ENCODE measurements around the gene GAS2.
"Not testable (repeated sequence)": the region's sequence is repeated elsewhere in the genome, so short reads cannot be mapped to it uniquely, and the experiment has no call there.

The GAS2 gene

GRCh38 chr11:22641559-22641958 is 24.9 kb upstream of the GAS2 start:
- H3K36me3 ChIP-seq (ENCODE audit: control insufficient read depth in 2 of 2, insufficient read depth in 2 of 2, low read length in 2 of 2), result no peaks in the 10 kb centered on the region
- no peaks in the 10 kb centered on the region for H3K27me3 ChIP-seq (ENCODE audit: control insufficient read depth in 1 of 2, insufficient read depth in 2 of 2, low read length in 2 of 2)
- H3K9ac ChIP-seq (ENCODE audit: low read length in 2 of 2), result no peak overlapping the region
- H3K9me3 ChIP-seq (ENCODE audit: control insufficient read depth in 2 of 2, low read length in 2 of 2), result no peaks in the 10 kb centered on the region
- no peak overlapping the region for H3K27ac ChIP-seq (ENCODE audit: low read length)
- no peak overlapping the region for H3K4me3 ChIP-seq (ENCODE audit: low read length in 2 of 2)
- H3K4me1 ChIP-seq (ENCODE audit: control insufficient read depth, insufficient read depth, low read length), result no peaks in the 10 kb centered on the region

DNA sequence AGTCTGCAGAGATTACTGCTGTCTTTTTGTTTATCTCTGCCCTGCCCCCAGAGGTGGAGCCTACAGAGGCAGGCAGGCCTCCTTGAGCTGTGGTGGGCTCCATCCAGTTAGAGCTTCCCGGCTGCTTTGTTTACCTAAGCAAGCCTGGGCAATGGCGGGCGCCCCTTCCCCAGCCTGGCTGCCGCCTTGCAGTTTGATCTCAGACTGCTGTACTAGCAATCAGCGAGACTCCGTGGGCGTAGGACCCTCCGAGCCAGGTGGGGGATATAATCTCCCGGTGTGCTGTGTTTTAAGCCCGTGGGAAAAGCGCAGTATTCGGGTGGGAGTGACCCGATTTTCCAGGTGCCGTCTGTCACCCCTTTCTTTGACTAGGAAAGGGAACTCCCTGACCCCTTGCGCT is 14.1 kb upstream of the GAS2 start:
- not testable (repeated sequence) for H3K36me3 ChIP-seq (ENCODE audit: control insufficient read depth in 2 of 2, insufficient read depth in 2 of 2, low read length in 2 of 2); H3K4me1 ChIP-seq (ENCODE audit: control insufficient read depth, insufficient read depth, low read length); H3K9me3 ChIP-seq (ENCODE audit: control insufficient read depth in 2 of 2, low read length in 2 of 2)

DNA sequence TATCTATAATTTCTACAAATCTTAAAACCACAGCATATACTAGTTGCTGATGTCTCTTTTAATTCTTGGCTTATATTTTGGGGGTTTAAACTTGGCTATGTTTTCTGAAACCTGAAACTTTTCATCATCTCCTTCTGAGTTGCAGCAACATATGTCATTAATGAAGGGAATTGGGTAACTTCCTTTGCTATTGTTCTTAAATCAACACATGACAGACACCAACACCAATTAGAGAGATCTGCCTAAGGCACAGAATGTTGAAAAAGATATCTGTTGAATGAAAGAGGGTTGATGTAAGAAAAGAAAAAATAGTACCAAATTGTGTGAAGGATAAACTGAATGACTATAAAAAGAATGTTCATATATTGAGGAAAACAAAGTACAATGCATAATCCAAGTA is 10.3 kb upstream of the GAS2 start:
- no peaks in the 10 kb centered on the region for H3K36me3 ChIP-seq (ENCODE audit: control insufficient read depth in 2 of 2, insufficient read depth in 2 of 2, low read length in 2 of 2)
- H3K27me3 ChIP-seq (ENCODE audit: control insufficient read depth in 1 of 2, insufficient read depth in 2 of 2, low read length in 2 of 2), result no peaks in the 10 kb centered on the region
- no peaks in the 10 kb centered on the region for H3K9me3 ChIP-seq (ENCODE audit: control insufficient read depth in 2 of 2, low read length in 2 of 2)
- H3K4me3 ChIP-seq (ENCODE audit: low read length in 2 of 2), result no peak overlapping the region
- H3K27ac ChIP-seq (ENCODE audit: low read length), result no peak overlapping the region
- no peaks in the 10 kb centered on the region for H3K4me1 ChIP-seq (ENCODE audit: control insufficient read depth, insufficient read depth, low read length)
- H3K9ac ChIP-seq (ENCODE audit: low read length in 2 of 2), result no peak overlapping the region

More for the DNA sequence above, 14.1 kb upstream of the GAS2 start:
- not testable (repeated sequence) for H3K4me3 ChIP-seq (ENCODE audit: low read length in 2 of 2); H3K27ac ChIP-seq (ENCODE audit: low read length); H3K9ac ChIP-seq (ENCODE audit: low read length in 2 of 2); H3K27me3 ChIP-seq (ENCODE audit: control insufficient read depth in 1 of 2, insufficient read depth in 2 of 2, low read length in 2 of 2)

DNA sequence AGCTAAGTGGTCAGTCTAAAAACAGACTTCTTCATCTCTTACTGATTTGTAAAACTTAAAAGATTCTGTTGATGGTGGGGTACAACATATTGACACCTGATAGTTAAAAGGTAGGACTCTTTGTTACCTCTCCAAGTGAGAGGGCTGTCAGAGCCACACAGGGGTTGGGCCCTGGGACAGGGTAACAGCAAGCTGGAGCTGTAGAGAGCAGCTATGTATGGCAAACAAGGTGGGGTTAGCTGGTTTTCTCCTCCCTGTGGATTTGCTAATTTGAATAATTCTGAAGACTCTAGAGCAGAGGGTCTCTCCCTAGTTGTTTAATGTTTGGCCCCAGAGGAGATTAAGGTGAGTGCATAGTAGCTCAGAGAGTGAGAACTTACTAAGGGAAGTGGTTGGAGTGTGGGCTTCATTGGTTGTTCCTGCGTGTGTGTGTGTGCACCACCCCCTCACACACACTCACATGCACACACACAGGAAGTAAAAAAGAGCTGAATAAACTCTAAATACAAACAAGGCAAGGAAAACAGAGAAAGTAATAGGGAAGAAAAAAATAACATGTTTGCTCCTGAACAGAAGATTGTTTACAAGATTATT is 9.2 kb upstream of the GAS2 start:
- Histone ChIP-seq H3K27ac (ENCODE audit: low read length) (no peak overlapping the region), H3K9me3 (ENCODE audit: control insufficient read depth in 2 of 2, low read length in 2 of 2) (no peaks in the 10 kb centered on the region), H3K4me1 (ENCODE audit: control insufficient read depth, insufficient read depth, low read length) (no peaks in the 10 kb centered on the region), H3K4me3 (ENCODE audit: low read length in 2 of 2) (no peak overlapping the region), H3K36me3 (ENCODE audit: control insufficient read depth in 2 of 2, insufficient read depth in 2 of 2, low read length in 2 of 2) (no peaks in the 10 kb centered on the region), H3K9ac (ENCODE audit: low read length in 2 of 2) (no peak overlapping the region), H3K27me3 (ENCODE audit: control insufficient read depth in 1 of 2, insufficient read depth in 2 of 2, low read length in 2 of 2) (no peaks in the 10 kb centered on the region)

DNA sequence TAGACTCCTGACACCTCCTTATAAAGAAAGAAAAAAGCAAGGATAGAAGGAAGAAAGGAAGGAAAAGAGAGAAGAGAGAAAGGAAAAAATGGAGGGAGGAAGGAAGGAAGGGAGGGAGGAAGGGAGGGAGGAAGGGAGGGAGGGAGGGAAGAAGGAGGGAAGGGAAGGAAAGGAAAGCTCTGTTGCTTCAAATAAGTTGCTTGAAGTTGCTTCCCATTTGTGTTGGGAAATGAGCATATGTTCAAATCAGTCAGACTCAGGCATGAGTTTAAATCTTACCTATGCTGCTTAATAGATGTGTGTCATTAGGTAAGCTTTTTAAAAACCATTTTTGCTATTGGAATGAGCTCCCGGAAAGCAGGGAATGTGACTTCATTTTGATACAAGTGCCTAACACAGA is 6.6 kb upstream of the GAS2 start:
- Histone ChIP-seq H3K36me3 (ENCODE audit: control insufficient read depth in 2 of 2, insufficient read depth in 2 of 2, low read length in 2 of 2) (no peaks in the 10 kb centered on the region), H3K4me1 (ENCODE audit: control insufficient read depth, insufficient read depth, low read length) (no peaks in the 10 kb centered on the region), H3K4me3 (ENCODE audit: low read length in 2 of 2) (no peak overlapping the region), H3K27me3 (ENCODE audit: control insufficient read depth in 1 of 2, insufficient read depth in 2 of 2, low read length in 2 of 2) (no peaks in the 10 kb centered on the region), H3K27ac (ENCODE audit: low read length) (no peak overlapping the region), H3K9me3 (ENCODE audit: control insufficient read depth in 2 of 2, low read length in 2 of 2) (no peaks in the 10 kb centered on the region), H3K9ac (ENCODE audit: low read length in 2 of 2) (no peak overlapping the region)

- peaks cover 5% of the 10 kb centered on the region for H3K4me1 ChIP-seq (ENCODE audit: control insufficient read depth, insufficient read depth, low read length)
- H3K4me3 ChIP-seq (ENCODE audit: low read length in 2 of 2), result peak overlapping the region; percentile 57 to 59
- H3K9ac ChIP-seq (ENCODE audit: low read length in 2 of 2), result no peak overlapping the region
- H3K9me3 ChIP-seq (ENCODE audit: control insufficient read depth in 2 of 2, low read length in 2 of 2), result no peaks in the 10 kb centered on the region
- no peak overlapping the region for H3K27ac ChIP-seq (ENCODE audit: low read length)
- H3K36me3 ChIP-seq (ENCODE audit: control insufficient read depth in 2 of 2, insufficient read depth in 2 of 2, low read length in 2 of 2), result no peaks in the 10 kb centered on the region
- H3K27me3 ChIP-seq (ENCODE audit: control insufficient read depth in 1 of 2, insufficient read depth in 2 of 2, low read length in 2 of 2), result peaks cover 14 to 16% of the 10 kb centered on the region in 2 donors
Measured at GRCh38 chr11:22666688-22667439, 453 bp downstream of the GAS2 start.

DNA sequence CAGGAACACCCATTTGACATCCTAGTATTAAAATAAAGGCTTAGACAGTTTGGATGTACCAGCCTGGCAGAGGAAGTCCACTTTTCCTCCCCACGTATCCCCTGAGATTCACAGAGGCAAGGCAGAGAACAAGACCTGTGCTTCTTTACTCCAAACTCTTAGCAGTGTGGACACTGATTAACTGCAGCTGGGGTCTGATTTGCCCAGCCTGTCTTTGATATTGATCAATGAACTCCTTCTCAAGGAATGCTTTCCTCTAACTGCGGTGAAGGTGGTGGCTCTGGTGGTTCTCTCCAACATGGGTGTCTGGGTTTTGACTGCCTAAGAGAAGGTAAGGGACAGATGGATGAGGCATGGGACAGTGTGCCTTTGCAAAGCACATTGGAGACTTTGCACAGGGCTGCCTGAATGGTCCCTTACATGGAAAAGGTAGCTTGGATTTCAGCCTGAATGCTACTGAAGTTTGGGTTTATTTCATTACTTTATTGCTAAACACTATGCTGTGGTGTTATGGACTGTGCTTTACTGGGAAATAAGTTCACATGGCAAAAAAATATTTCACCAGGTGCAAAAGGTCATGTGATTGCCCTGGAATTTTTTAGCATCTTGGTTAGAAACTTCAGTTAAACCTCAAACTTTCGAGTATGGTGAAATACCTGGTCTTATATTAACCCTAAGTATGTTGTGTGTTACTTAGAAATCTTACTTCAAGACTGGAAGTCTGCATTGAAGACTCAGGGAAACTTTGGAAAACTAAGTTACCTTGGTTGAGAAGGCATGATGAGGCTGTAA is 1.8 kb downstream of the GAS2 start:
- no peak overlapping the region for H3K27ac ChIP-seq (ENCODE audit: low read length)
- no peaks in the 10 kb centered on the region for H3K9me3 ChIP-seq (ENCODE audit: control insufficient read depth in 2 of 2, low read length in 2 of 2)
- H3K4me1 ChIP-seq (ENCODE audit: control insufficient read depth, insufficient read depth, low read length), result peaks cover 5% of the 10 kb centered on the region
- H3K9ac ChIP-seq (ENCODE audit: low read length in 2 of 2), result no peak overlapping the region
- no peaks in the 10 kb centered on the region for H3K36me3 ChIP-seq (ENCODE audit: control insufficient read depth in 2 of 2, insufficient read depth in 2 of 2, low read length in 2 of 2)
- H3K4me3 ChIP-seq (ENCODE audit: low read length in 2 of 2), result no peak overlapping the region
- H3K27me3 ChIP-seq (ENCODE audit: control insufficient read depth in 1 of 2, insufficient read depth in 2 of 2, low read length in 2 of 2), result peaks cover 14 to 16% of the 10 kb centered on the region in 2 donors

DNA sequence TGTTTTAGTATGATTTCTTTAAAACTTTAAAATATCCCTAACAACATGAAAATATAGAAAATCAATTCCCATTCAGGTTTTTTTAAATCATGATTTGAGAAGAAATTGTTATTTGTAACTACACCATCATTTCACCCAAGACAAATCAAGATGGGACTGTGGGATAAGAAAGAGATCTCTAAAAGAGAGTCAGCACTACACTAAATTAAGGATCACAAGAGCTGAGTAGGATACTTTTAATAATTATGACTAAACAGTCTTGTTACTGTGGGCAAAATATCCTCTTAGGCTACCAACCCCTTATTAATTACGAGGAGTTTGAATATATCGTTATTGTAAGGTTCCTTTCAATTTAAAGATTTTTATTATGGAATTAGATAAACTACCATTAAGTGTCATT is 3.0 kb downstream of the GAS2 start:
- no peak overlapping the region for H3K4me3 ChIP-seq (ENCODE audit: low read length in 2 of 2)
- no peaks in the 10 kb centered on the region for H3K36me3 ChIP-seq (ENCODE audit: control insufficient read depth in 2 of 2, insufficient read depth in 2 of 2, low read length in 2 of 2)
- H3K27me3 ChIP-seq (ENCODE audit: control insufficient read depth in 1 of 2, insufficient read depth in 2 of 2, low read length in 2 of 2), result peaks cover 14 to 16% of the 10 kb centered on the region in 2 donors
- no peaks in the 10 kb centered on the region for H3K9me3 ChIP-seq (ENCODE audit: control insufficient read depth in 2 of 2, low read length in 2 of 2)
- no peak overlapping the region for H3K9ac ChIP-seq (ENCODE audit: low read length in 2 of 2)
- no peak overlapping the region for H3K27ac ChIP-seq (ENCODE audit: low read length)
- H3K4me1 ChIP-seq (ENCODE audit: control insufficient read depth, insufficient read depth, low read length), result peaks cover 5% of the 10 kb centered on the region

DNA sequence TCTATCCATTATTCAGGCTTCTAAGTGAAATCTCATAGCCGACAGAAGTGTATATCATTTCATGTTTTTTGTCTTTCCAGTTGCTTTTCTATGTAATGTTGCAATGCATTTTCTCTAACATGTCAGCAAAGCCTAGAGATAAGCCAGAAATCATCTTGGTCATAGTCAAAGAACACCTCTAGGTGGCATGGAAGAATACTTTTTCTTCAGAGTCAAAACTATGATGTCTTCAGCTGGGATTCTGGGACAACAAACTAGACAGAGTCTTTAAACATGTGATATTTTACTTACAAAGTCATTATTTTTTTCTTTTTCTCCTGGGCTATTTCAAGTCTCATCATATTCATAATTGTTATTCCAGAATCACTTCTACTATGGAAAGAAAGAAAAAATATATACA is 4.4 kb downstream of the GAS2 start:
- Histone ChIP-seq H3K27ac (ENCODE audit: low read length) (no peak overlapping the region), H3K4me1 (ENCODE audit: control insufficient read depth, insufficient read depth, low read length) (peaks cover 5% of the 10 kb centered on the region), H3K4me3 (ENCODE audit: low read length in 2 of 2) (no peak overlapping the region), H3K36me3 (ENCODE audit: control insufficient read depth in 2 of 2, insufficient read depth in 2 of 2, low read length in 2 of 2) (no peaks in the 10 kb centered on the region), H3K9me3 (ENCODE audit: control insufficient read depth in 2 of 2, low read length in 2 of 2) (no peaks in the 10 kb centered on the region), H3K27me3 (ENCODE audit: control insufficient read depth in 1 of 2, insufficient read depth in 2 of 2, low read length in 2 of 2) (peaks cover 11 to 16% of the 10 kb centered on the region in 2 donors), H3K9ac (ENCODE audit: low read length in 2 of 2) (no peak overlapping the region)

- no peaks in the 10 kb centered on the region for H3K9me3 ChIP-seq (ENCODE audit: control insufficient read depth in 2 of 2, low read length in 2 of 2)
- no peaks in the 10 kb centered on the region for H3K36me3 ChIP-seq (ENCODE audit: control insufficient read depth in 2 of 2, insufficient read depth in 2 of 2, low read length in 2 of 2)
- peaks cover 2% of the 10 kb centered on the region for H3K4me1 ChIP-seq (ENCODE audit: control insufficient read depth, insufficient read depth, low read length)
- peaks cover 9 to 11% of the 10 kb centered on the region in 2 donors for H3K27me3 ChIP-seq (ENCODE audit: control insufficient read depth in 1 of 2, insufficient read depth in 2 of 2, low read length in 2 of 2)
- H3K9ac ChIP-seq (ENCODE audit: low read length in 2 of 2), result no peak overlapping the region
- H3K4me3 ChIP-seq (ENCODE audit: low read length in 2 of 2), result no peak overlapping the region
- no peak overlapping the region for H3K27ac ChIP-seq (ENCODE audit: low read length)
Measured at GRCh38 chr11:22671751-22672150, 5.3 kb downstream of the GAS2 start.
